GM18511 (cell line): ENCODE results near the gene STARD5.
A peak's percentile ranks its signal among the peaks of the same experiment; 100 is the strongest.

Experiments
- ATAC-seq: cut with Tn5 transposase; IDR thresholded peaks from one replicate; pipeline ENCODE4 v1.9.1; 2021; ENCODE audit warnings: mild to moderate bottlenecking, moderate library complexity; ENCODE audit not compliant: unreplicated experiment

Gene STARD5

GRCh38 chr15:81295486-81296121, 28.3 kb downstream of the STARD5 start:
- ATAC-seq: no peak

GRCh38 chr15:81294516-81294880, 29.4 kb downstream of the STARD5 start:
- ATAC-seq: no peak

DNA sequence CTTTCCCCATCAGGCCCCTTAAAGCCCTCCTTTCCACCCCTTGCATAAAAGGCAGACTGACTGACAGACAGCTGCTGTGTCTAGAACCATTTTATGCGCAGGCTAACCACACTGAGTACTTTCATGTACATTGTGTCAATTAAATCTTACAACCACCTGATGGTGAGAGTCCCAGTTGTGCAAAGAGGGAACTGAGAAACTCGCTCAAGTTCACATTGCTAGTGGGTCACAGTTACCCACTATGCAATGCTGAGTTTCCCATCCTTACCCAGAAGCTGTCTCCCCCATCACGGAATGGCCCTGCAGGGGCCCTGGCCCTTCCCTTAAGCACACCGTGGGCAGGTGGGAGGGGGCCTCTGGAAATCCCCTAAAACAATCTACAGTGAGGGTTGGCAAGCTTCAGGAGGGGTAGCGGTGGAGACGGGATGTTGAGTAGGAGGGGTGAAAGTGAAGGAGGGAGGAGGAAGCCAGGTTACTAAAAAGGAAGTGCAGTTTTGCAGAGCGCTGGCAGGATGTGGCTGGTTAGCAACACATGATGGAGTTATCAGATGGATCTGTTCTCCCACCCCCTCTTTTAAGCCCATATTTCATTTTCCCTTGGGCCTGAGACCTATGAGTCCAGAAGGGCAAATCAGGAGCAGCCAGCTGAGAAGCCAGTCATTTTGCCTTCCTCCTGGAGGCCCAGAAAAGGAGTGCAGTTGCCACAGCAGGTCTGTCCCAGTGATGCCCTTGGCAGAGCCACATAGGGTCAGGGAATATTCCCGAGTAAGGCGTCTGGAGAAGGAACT, 30.0 kb downstream of the STARD5 start:
- peak; percentile 69 for ATAC-seq

DNA sequence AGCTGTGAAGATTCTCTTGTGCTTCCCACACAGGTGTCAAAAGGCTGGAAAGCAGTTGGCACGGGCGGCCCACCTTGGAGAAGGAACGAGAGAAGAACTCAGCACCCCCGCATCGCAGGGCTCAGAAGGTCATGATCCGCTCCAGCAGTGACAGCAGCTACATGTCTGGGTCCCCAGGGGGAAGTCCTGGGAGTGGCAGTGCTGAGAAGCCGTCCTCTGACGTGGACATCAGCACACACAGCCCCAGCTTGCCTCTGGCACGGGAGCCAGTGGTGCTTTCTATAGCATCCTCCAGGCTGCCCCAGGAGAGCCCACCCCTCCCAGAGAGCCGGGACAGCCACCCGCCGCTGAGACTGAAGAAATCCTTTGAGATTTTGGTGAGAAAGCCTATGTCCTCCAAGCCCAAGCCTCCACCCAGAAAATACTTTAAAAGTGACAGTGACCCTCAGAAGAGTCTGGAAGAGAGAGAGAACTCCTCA, 31.4 kb downstream of the STARD5 start:
- ATAC-seq: peak; percentile 48

- ATAC-seq: peak; percentile 0
Measured at GRCh38 chr15:81291916-81292522, 31.9 kb downstream of the STARD5 start.

GRCh38 chr15:81289910-81290309, 34.0 kb downstream of the STARD5 start:
- no peak for ATAC-seq

GRCh38 chr15:81288616-81289015, 35.3 kb downstream of the STARD5 start:
- no peak for ATAC-seq

- no peak for ATAC-seq
Measured at GRCh38 chr15:81288040-81288439, 35.9 kb downstream of the STARD5 start.

GRCh38 chr15:81286621-81287121, 37.3 kb downstream of the STARD5 start:
- ATAC-seq: peak; percentile 54

DNA sequence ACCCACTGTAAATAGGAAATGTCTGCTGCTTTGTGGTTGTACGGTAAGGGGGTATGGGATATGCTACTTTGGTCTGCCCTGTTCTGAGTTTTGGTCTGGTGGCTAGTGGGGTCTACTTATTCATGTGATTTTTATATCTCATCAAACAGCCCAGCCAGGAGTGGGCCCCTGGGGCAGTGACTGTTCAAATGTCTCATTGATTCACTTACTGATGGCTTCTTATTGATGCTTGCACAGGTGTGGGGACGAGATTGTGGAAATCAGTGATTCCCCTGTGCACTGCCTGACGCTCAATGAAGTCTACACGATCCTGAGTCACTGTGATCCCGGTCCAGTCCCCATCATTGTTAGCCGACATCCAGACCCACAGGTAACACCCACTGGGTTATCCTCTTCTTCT, 38.5 kb downstream of the STARD5 start:
- ATAC-seq: no peak

DNA sequence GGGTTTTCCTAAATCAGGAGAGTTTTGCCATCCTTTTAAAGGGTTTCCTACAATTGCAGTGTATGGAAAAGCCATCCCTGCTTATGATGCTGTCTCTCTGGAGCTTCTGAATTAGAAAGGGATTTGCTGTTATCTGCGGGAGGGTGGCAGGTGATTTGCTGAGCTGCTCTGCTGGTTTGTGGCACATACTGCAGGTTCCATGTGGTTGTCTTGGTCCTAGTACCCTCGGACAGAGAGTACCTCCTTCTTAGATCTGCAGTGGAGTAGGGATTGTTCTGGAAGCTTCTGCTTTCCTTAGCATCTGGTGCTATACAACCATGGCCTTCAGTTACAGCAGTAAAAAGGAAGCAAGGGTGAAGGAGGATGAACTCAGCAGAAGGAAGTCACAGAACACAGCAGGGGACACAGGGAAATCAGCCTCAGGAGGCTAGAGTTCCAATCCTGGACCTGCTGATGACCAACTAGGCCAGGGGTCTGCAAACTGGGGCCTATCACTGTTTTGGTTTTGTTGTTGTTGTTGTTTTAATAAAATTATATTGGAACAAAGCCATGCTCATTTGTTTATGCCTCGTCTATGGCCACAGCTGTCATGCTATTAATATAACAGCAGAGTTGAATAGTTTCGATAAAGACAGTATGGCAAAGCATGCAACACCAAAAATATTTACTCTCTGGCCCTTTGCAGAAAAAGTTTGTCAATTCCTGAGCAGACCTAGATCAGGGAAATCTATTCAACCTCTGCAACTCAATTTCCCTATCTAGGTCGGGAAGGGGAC, 39.5 kb downstream of the STARD5 start:
- ATAC-seq: peak; percentile 66

DNA sequence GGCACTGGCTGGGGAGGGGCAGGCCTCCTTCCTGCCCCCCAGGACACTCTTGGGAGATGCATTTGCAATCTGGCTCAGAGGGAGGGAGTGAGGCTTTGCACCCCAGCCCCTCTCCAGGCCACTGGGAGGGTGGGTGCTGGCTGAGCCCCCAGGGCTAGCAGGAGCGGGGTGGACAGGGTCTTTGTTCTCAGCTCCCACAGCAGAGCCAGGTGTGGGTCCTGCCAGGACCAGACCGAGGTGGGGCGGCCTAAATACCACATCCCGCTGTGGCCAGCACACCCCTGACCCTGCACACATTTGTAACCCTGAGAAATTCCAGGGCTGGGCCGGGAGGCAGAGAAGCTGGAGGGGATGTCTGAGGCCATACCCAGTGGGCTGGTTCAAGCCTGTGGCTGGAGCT, 41.0 kb downstream of the STARD5 start:
- no peak for ATAC-seq

DNA sequence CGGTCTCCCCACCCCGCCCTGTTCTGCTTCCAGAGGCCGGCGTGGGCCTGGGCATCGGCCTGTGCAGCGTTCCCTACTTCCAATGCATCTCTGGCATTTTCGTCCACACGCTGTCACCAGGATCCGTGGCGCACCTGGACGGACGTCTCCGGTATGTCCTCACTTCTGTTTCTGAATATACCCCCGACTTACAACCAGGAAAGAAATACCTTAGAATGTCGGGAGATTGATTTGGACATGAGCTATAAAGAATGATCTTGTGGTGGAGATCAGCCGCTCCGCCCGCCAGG, 41.4 kb downstream of the STARD5 start:
- ATAC-seq: no peak

DNA sequence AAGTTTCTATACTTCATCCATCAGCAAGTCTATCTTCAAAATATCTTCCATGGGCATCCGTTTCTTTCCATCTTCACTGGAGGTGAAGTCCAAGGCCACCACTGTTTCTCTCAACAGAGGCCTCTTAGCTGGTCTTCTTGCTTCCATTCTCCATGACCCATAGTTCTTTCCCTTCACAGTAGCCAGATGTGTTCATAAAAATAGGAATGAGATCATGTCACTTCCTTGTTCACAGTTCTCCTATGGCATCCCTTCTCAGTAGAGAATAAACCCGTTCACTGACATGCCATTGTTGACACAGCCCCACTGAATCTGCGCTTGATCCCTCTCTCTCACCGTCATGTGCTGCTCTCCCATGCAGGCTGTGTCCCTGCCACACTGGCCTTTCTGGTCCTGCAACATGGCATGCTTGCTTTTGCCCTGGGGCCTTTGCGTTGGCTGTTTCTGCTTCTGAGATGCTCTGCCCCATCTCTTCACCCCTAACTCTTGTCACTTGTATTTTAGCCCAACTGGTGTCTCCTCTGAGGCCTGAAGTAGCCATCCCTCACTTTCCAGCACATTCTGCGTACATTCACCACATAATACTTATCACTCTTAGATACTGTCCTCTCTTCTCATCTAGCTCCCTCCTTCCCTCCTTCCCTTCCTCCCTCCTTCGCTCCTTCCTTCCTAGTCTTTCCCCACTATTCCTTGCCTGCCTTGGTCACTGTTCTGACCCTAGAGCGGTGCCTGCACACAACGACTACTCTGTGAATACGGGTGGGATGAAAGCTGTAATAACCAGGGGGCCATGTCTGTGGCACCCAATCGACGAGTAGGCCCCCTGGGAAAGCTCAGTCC, 42.0 kb downstream of the STARD5 start:
- no peak for ATAC-seq

DNA sequence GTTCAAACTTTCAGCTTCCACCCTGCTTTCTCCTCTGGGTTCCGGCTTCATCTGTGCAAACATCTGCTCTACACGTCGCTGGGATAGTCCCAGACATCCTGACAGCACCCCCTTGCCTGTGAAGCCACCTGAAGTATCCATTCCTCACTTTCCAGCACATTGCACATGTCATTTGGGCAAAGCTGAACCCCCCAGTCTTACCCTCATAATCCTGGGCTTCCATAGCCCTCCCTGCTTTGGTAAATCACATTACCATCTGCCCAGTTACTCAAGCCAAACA, 42.5 kb downstream of the STARD5 start:
- no peak for ATAC-seq

- ATAC-seq: no peak
Measured at GRCh38 chr15:81280696-81281455, 43.1 kb downstream of the STARD5 start.

GRCh38 chr15:81279621-81280485, 44.1 kb downstream of the STARD5 start:
- ATAC-seq: no peak

DNA sequence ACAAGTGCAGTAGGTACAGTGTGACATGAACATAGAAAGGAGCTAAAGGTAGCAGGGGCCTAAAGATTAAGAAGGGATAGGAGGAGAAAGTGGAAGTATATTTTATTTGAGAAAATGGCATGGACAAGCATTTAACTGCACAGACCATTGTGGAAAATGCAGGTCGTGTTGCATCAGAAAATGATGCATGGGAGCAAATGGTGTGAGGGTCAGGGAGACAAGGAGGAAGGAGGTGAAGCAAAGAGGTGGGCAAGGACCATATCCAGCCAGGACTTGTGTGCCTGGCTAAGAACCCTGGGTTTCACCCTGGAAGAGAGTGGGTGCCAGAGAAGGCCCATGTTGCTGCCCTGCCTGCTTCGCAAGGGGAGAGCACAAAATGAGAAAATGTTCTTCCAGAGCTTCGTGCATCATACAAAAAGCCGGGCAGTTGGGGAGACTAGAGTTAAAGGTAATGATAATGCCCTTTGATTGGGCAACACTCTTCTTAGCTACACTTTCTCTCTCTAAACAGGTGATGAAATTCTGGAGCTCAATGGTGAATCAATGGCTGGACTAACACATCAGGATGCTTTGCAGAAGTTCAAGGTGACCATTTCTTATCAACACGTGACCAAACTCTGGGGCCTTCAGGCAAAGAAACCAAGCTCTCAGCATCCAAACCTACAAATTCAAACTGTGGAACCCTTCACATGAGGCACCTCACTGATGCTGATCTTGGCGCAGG, 45.5 kb downstream of the STARD5 start:
- ATAC-seq: no peak
